Left lung (tissue), 10 donors: ENCODE measurements around the gene KLF16. TPM values are rescaled to one million over a fixed set of nuclear protein-coding genes. Genes with fewer than 3 reads are reported as not detected.

Experiments
- ATAC-seq: fragments of 200-7000 bp; cut with Tn5 transposase; one replicate; pipeline ENCODE4 v1.9.1; 2020; ENCODE audit warnings: moderate library complexity
- DNase-seq, 4 donors: peaks; one replicate each; pipeline ENCODE4 v3.0.0-alpha.2; 2013 to 2020
- H3K27ac ChIP-seq, 2 donors: fragments of 200-600 bp; sonication (generic) in 1 of 2; one replicate each; pipeline versions ENCODE4 v1.5.0 to v1.8.0; 2020 to 2021
- H3K27me3 ChIP-seq, 2 donors: fragments of 200-600 bp; sonication (generic) in 1 of 2; one replicate each; pipeline versions ENCODE4 v1.5.0 to v1.8.0; 2020 to 2021
- H3K36me3 ChIP-seq, 2 donors: fragments of 200-600 bp; sonication (generic) in 1 of 2; one replicate each; pipeline versions ENCODE4 v1.5.0 to v1.8.0; 2020 to 2021
- H3K4me1 ChIP-seq, 2 donors: fragments of 200-600 bp; one replicate each; pipeline ENCODE4 v1.8.0; 2021
- H3K4me3 ChIP-seq, 2 donors: fragments of 200-600 bp; sonication (generic) in 1 of 2; one replicate each; pipeline versions ENCODE4 v1.5.0 to v1.8.0; 2020 to 2021; ENCODE audit warnings: mild to moderate bottlenecking in 1 of 2
- H3K9me3 ChIP-seq, 2 donors: fragments of 200-600 bp; sonication (generic) in 1 of 2; one replicate each; pipeline versions ENCODE4 v1.5.0 to v1.8.0; 2020 to 2021
- CTCF ChIP-seq, 2 donors: fragments of 200-600 bp; sonication (generic) in 1 of 2; IDR thresholded peaks; one replicate each; pipeline versions ENCODE4 v1.5.0 to v1.8.0; 2021; ENCODE audit warnings: antibody characterized with exemption in 2 of 2
- intact Hi-C, 2 donors: fragments of 100-400 bp; cut with DNase I; formaldehyde crosslinking; loops; one replicate each; pipeline versions ENCODE4 v1.11.2 to v1.14.2; 2022
- polyA plus RNA-seq, 6 donors: library from polyadenylated mRNA; unstranded; fragments of 120-200 nt; gene quantifications; one replicate each; pipeline ENCODE4 v1.2.1, GENCODE V29; 2013; ENCODE audit not compliant: insufficient read length in 6 of 6
- total RNA-seq, 2 donors: library from RNA; stranded (reverse); fragmentation: NEBNext Ultra II Directional; extraction: Animal tissue kit (Norgen Biotek cat#: 25700); gene quantifications; one replicate each; pipeline ENCODE4 v1.2.1, GENCODE V29; 2021
- donor health status: DM: no; HTN: yes; CAD: no.
- donor health status: DM: no; HTN: no; CAD: no.

KLF16 gene
- total and polyA plus RNA-seq, 8 donors, result 4.3 to 28.8 (median 7.6) TPM

- Histone ChIP-seq H3K36me3 (peaks cover 0 to 12% of the 10 kb centered on the region in 2 donors), H3K27me3 (no peaks in the 10 kb centered on the region), H3K4me3 (no peak overlapping the region), H3K27ac (no peak overlapping the region), H3K4me1 (peaks cover 11 to 21% of the 10 kb centered on the region in 2 donors), H3K9me3 (no peaks in the 10 kb centered on the region)
- TF ChIP-seq CTCF (IDR thresholded peaks at IDR 0.05), result no peak
- DNase-seq (peak in 1 of 4 donors; percentile 77), ATAC-seq (no peak)
- intact Hi-C loops, result no loop called here
Measured at GRCh38 chr19:1810439-1811160, 52.8 kb downstream of the KLF16 start.

- no peak overlapping the region for H3K4me3 ChIP-seq
- peaks cover 0 to 6% of the 10 kb centered on the region in 2 donors for H3K36me3 ChIP-seq
- ATAC-seq, result no peak
Measured at GRCh38 chr19:1809678-1810077, 53.7 kb downstream of the KLF16 start.

GRCh38 chr19:1808395-1808731 lies 55.0 kb downstream of the KLF16 start:
- H3K4me3 ChIP-seq, result no peak overlapping the region
- H3K27ac ChIP-seq, result no peak overlapping the region
- DNase-seq (no peak), ATAC-seq (no peak)
- intact Hi-C loops, result no loop called here
- H3K36me3 ChIP-seq, result peaks cover 0 to 6% of the 10 kb centered on the region in 2 donors
- no peak for TF ChIP-seq CTCF (IDR thresholded peaks at IDR 0.05)
- no peaks in the 10 kb centered on the region for H3K27me3 ChIP-seq
- no peaks in the 10 kb centered on the region for H3K9me3 ChIP-seq
- peaks cover 8 to 17% of the 10 kb centered on the region in 2 donors for H3K4me1 ChIP-seq

More at GRCh38 chr19:1809678-1810077, 53.7 kb downstream of the KLF16 start:
- intact Hi-C loops, result no loop called here
- Histone ChIP-seq H3K4me1 (peaks cover 11 to 21% of the 10 kb centered on the region in 2 donors), H3K27me3 (no peaks in the 10 kb centered on the region), H3K27ac (no peak overlapping the region), H3K9me3 (no peaks in the 10 kb centered on the region)
- peak in 1 of 4 donors; percentile 77 for DNase-seq
- TF ChIP-seq CTCF (IDR thresholded peaks at IDR 0.05), result no peak

- DNase-seq, result peak in 1 of 4 donors; percentile 58
- intact Hi-C loops, result no loop called here
Measured at GRCh38 chr19:1807695-1808394, 55.5 kb downstream of the KLF16 start.

More at GRCh38 chr19:1807695-1808394, 55.5 kb downstream of the KLF16 start:
- H3K27ac ChIP-seq, result no peak overlapping the region
- ATAC-seq, result no peak
- TF ChIP-seq CTCF (IDR thresholded peaks at IDR 0.05), result no peak
- no peak overlapping the region for H3K4me3 ChIP-seq
- peaks cover 4 to 11% of the 10 kb centered on the region in 2 donors for H3K4me1 ChIP-seq
- peaks cover 0 to 6% of the 10 kb centered on the region in 2 donors for H3K36me3 ChIP-seq
- no peaks in the 10 kb centered on the region for H3K9me3 ChIP-seq
- no peaks in the 10 kb centered on the region for H3K27me3 ChIP-seq
